Panc1 (cell line): ENCODE data around the gene MTNR1A. TPM values are rescaled to one million over a fixed set of nuclear protein-coding genes. Genes with fewer than 3 reads are reported as not detected.

ENCODE experiments used
- ATAC-seq: fragments of 200-7000 bp; cut with Tn5 transposase; 2 replicates; pipeline ENCODE4 v1.9.1; 2020; ENCODE audit warnings: mild to moderate bottlenecking, moderate library complexity
- BruUV-seq: library from RNA; stranded (reverse); fragments of 400-500 nt; replicated peaks from 2 replicates; lab custom pipeline; 2021; lab: Mats Ljungman, UMichigan
- CTCF ChIA-PET: fragments of 300-600 bp; sonication (Branson Sonifier 250); formaldehyde crosslinking; loops from one replicate; lab custom pipeline; 2022; ENCODE audit warnings: antibody characterized with exemption; lab: Charles Lee
- POLR2A ChIA-PET: fragments of 300-600 bp; sonication (Branson Sonifier 250); formaldehyde crosslinking; loops from one replicate; lab custom pipeline; 2022; ENCODE audit warnings: antibody characterized with exemption; lab: Charles Lee
- DNase-seq: peaks from one replicate; pipeline ENCODE4 v3.0.0-alpha.2; 2010; ENCODE audit warnings: low read depth, low spot score
- H3K27ac ChIP-seq: 2 replicates; pipeline ENCODE4 v1.5.1; 2011; ENCODE audit warnings: mild to moderate bottlenecking, low read length, inconsistent platforms
- H3K27me3 ChIP-seq: fragments of 200-500 bp; sonication (Bioruptor generic); 2 replicates; pipeline ENCODE4 v1.6.0; 2014; ENCODE audit warnings: low read length, inconsistent platforms; ENCODE audit not compliant: control insufficient read depth, insufficient read depth
- H3K36me3 ChIP-seq: fragments of 200-500 bp; sonication (Bioruptor generic); 2 replicates; pipeline ENCODE4 v1.5.1; 2014; ENCODE audit warnings: inconsistent platforms, mild to moderate bottlenecking, low read length, moderate library complexity; ENCODE audit not compliant: control insufficient read depth, insufficient read depth
- H3K4me1 ChIP-seq: 2 replicates; pipeline ENCODE4 v1.5.1; 2011; ENCODE audit warnings: inconsistent platforms, mild to moderate bottlenecking, low read length, moderate library complexity; ENCODE audit not compliant: control insufficient read depth, insufficient read depth
- H3K4me3 ChIP-seq, 2 experiments: 2 replicates each; pipeline ENCODE4 v1.5.1; 2011 to 2012; ENCODE audit warnings: low read depth in 2 of 2, low read length in 2 of 2, mild to moderate bottlenecking in 2 of 2, inconsistent platforms in 1 of 2, moderate library complexity in 1 of 2
- H3K9me3 ChIP-seq: fragments of 200-500 bp; sonication (Bioruptor generic); 2 replicates; pipeline ENCODE4 v1.5.1; 2014; ENCODE audit warnings: low read depth, mild to moderate bottlenecking, inconsistent platforms, low read length, moderate library complexity; ENCODE audit not compliant: control insufficient read depth, insufficient read depth
- POLR2AphosphoS5 ChIP-seq: IDR thresholded peaks from 2 replicates; pipeline ENCODE4 v1.6.1; 2012; ENCODE audit warnings: mild to moderate bottlenecking, low read depth, low read length, moderate library complexity
- SIN3A ChIP-seq: IDR thresholded peaks from 2 replicates; pipeline ENCODE4 v1.6.1; 2012; ENCODE audit warnings: low read depth, mild to moderate bottlenecking, low read length, moderate library complexity, borderline replicate concordance; ENCODE audit not compliant: insufficient read depth
- TCF7L2 ChIP-seq: IDR thresholded peaks from 2 replicates; pipeline ENCODE4 v1.6.1; 2011; ENCODE audit warnings: mild to moderate bottlenecking, low read depth, low read length, inconsistent platforms
- in situ Hi-C: cut with HindIII; loops from 2 replicates; pipeline ENCODE4 v1.10.0; 2016; ENCODE audit warnings: low sequenced_read_pairs, low pct_unique_long_range_greater_than_20kb
- intact Hi-C: fragments of 100-400 bp; cut with micrococcal nuclease; formaldehyde crosslinking; loops from one replicate; pipeline ENCODE4 v1.10.0; 2022; ENCODE audit not compliant: unreplicated experiment
- total RNA-seq: library from RNA; stranded (reverse); gene quantifications from one replicate; pipeline ENCODE4 v1.2.1, GENCODE V29; 2021; ENCODE audit not compliant: unreplicated experiment
- TF ChIP-seq, protein P1 (sequence below): fragments of 450-650 bp; IDR thresholded peaks from 2 replicates; pipeline ENCODE4 v1.5.1; 2017; ENCODE audit warnings: mild to moderate bottlenecking
- TF ChIP-seq, protein P2 (sequence below), 2 experiments: IDR thresholded peaks; 2 replicates each; pipeline ENCODE4 v1.6.1; 2011 to 2012; ENCODE audit warnings: low read depth in 2 of 2, control low read depth in 1 of 2, low read length in 1 of 2, mild to moderate bottlenecking in 1 of 2, moderate library complexity in 1 of 2; ENCODE audit not compliant: insufficient read depth in 1 of 2

Gene MTNR1A
- total RNA-seq, 1 experiment from 2014 or later = 0.23 TPM

DNA sequence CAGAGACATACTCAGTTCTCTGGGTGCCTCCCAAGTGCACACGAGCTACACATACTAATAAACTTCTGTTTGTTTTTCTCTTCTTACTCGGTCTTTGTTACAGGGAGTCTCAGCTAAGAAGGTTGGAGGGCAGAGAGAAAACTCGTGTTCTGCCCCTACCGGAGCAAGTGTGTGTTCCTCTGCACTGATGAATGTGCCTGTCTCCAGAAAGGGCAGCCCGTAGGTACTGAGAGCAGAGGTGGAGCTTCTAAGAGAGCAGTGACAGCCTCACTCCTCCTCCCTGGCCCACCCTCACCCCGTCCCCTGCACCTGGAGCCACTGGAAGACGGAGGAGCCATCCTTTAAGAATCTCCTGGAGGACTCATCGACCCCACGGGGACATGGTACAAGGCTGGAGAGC lies 67.6 kb downstream of the MTNR1A start:
- Histone ChIP-seq H3K27me3 (no peaks in the 10 kb centered on the region), H3K9me3 (no peaks in the 10 kb centered on the region), H3K4me3 (no peak overlapping the region), H3K4me1 (peaks cover 3% of the 10 kb centered on the region; the same call in 1 of the 2 replicates), H3K27ac (no peak overlapping the region), H3K36me3 (no peaks in the 10 kb centered on the region)
- TF ChIP-seq, protein P1, sequence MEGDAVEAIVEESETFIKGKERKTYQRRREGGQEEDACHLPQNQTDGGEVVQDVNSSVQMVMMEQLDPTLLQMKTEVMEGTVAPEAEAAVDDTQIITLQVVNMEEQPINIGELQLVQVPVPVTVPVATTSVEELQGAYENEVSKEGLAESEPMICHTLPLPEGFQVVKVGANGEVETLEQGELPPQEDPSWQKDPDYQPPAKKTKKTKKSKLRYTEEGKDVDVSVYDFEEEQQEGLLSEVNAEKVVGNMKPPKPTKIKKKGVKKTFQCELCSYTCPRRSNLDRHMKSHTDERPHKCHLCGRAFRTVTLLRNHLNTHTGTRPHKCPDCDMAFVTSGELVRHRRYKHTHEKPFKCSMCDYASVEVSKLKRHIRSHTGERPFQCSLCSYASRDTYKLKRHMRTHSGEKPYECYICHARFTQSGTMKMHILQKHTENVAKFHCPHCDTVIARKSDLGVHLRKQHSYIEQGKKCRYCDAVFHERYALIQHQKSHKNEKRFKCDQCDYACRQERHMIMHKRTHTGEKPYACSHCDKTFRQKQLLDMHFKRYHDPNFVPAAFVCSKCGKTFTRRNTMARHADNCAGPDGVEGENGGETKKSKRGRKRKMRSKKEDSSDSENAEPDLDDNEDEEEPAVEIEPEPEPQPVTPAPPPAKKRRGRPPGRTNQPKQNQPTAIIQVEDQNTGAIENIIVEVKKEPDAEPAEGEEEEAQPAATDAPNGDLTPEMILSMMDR = no peak
- no TSS peak for BruUV-seq
- in situ Hi-C loops (no loop called here), intact Hi-C loops (no loop called here)
- ChIA-PET POLR2A (no interaction called here), CTCF (no interaction called here)
- ATAC-seq (peak; percentile 84), DNase-seq (no peak)

DNA sequence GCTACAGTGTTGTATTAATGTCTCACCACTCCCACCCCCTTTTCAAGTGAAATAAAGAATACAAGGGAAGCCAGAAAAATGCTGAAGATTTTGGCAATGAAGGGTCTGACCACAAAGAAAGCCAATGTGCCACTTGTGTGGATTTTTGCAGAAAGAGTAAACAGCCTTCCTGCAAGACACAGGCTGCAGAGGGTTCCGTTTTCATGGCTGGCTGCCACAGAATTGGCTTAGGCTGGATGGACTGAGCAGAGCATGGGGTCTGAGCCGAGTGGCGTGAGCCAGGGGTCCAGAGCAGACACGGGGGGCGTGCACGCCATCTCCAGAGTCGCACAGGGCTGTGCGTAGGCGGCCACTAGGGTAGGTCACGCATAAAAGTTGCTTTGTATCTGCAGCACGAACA lies 69.2 kb downstream of the MTNR1A start:
- no peak overlapping the region for H3K4me3 ChIP-seq
- ChIA-PET POLR2A (no interaction called here), CTCF (no interaction called here)
- peaks cover 3% of the 10 kb centered on the region; the same call in 1 of the 2 replicates for H3K4me1 ChIP-seq
- H3K27ac ChIP-seq = no peak overlapping the region
- no peak for TF ChIP-seq TCF7L2
- TF ChIP-seq, protein P2, sequence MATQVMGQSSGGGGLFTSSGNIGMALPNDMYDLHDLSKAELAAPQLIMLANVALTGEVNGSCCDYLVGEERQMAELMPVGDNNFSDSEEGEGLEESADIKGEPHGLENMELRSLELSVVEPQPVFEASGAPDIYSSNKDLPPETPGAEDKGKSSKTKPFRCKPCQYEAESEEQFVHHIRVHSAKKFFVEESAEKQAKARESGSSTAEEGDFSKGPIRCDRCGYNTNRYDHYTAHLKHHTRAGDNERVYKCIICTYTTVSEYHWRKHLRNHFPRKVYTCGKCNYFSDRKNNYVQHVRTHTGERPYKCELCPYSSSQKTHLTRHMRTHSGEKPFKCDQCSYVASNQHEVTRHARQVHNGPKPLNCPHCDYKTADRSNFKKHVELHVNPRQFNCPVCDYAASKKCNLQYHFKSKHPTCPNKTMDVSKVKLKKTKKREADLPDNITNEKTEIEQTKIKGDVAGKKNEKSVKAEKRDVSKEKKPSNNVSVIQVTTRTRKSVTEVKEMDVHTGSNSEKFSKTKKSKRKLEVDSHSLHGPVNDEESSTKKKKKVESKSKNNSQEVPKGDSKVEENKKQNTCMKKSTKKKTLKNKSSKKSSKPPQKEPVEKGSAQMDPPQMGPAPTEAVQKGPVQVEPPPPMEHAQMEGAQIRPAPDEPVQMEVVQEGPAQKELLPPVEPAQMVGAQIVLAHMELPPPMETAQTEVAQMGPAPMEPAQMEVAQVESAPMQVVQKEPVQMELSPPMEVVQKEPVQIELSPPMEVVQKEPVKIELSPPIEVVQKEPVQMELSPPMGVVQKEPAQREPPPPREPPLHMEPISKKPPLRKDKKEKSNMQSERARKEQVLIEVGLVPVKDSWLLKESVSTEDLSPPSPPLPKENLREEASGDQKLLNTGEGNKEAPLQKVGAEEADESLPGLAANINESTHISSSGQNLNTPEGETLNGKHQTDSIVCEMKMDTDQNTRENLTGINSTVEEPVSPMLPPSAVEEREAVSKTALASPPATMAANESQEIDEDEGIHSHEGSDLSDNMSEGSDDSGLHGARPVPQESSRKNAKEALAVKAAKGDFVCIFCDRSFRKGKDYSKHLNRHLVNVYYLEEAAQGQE (IDR thresholded peaks at IDR 0.05; ENCODE audit: insufficient read depth in 1 of 2, low read depth in 2 of 2, low read length in 1 of 2) = no peak
- TF ChIP-seq, protein P1 = no peak
- TF ChIP-seq POLR2AphosphoS5 = no peak
- TF ChIP-seq SIN3A = no peak
- no peaks in the 10 kb centered on the region for H3K9me3 ChIP-seq
- no TSS peak for BruUV-seq
- ATAC-seq = no peak
- intact Hi-C loops (no loop called here), in situ Hi-C loops (no loop called here)
- no peak for DNase-seq
- no peaks in the 10 kb centered on the region for H3K36me3 ChIP-seq
- H3K27me3 ChIP-seq = no peaks in the 10 kb centered on the region
